Stimulated activated CD4-positive, alpha-beta T cell treated with anti-CD3 and anti-CD28 coated beads, Interleukin-15, amount 100 ng/mL, for 48 hours (primary cell): ENCODE results near the gene WASF2.
"Not testable (repeated sequence)": the region's sequence is repeated elsewhere in the genome, so short reads cannot be mapped to it uniquely, and the experiment has no call there.

Source experiments
- DNase-seq, 2 donors: peaks; one replicate each; pipeline ENCODE4 v3.0.0-alpha.2; 2020; ENCODE audit warnings: low read depth in 2 of 2

The WASF2 gene

DNA sequence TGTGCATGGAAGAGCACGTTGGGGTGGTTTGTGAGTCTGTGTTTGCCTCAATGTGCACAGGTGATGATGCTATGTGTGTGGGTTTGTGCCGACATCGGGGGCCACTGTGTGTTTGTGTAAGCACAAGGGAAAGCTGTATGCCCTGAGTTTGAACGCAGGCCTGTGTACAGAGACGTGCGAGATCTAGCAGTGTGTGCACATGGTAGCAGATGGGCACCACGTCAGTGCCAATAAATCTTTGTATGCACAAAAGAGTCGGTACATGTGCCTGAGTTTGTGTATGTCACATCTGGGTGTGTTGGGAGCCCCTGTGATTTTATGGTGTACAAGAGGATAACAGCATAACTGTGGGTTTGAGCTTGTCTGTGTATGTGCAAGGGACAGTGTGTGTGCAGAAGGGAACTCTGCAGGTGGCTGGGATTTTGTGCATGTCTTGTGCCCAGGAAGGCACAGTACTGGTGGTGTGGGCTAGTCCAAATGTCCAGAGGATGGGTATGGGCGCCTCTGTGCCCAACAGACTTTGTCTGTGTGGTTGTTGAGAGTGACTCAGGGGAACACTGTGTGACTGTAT lies 32.0 kb upstream of the WASF2 start:
- no peak for DNase-seq

DNA sequence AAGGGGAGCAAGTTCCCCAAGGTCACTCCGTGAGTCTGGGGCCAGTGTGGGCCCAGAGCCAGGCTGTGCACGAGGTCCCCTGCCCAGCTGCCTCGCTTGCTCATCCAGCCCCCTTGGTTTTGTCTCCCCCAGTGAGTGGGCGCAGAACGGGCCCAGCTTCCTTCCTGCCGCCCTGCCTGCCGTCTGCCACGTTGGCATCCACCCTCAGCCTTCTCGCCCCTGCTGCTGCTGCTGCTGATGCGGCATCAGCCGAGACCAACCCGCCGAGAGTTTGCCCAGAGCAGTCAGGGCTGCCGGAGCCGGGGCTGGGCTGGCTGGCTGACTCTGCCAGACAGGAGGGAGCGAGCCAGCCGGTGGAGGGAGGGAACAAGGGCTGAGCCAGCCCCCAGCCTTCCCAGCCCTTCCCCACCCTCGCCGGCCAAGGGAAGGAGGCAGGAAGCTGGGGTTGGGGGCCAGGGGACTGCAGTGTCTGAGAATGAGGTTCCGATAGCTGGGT lies 31.4 kb upstream of the WASF2 start:
- peak in 1 of 2 donors; percentile 39 for DNase-seq

DNA sequence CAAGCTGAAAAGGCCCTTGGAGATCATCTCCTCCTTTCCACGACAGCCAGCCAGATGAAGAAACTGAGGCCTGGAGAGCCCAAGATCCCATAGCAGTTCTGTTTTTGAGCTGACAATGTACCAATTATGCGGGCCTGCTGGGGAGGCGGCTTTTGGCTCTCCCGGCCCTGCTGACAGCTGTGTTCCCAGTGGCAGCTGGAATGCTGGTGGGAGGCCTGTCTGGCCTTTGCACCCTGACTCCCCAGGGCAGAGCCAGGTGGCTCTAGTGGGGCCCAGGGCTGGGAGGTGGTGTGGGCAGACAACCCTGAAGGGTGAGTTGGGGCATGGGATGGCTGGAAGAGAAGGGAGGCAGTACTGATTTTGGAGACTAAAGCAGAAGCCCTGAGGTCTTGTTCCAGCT lies 30.7 kb upstream of the WASF2 start:
- no peak for DNase-seq

DNA sequence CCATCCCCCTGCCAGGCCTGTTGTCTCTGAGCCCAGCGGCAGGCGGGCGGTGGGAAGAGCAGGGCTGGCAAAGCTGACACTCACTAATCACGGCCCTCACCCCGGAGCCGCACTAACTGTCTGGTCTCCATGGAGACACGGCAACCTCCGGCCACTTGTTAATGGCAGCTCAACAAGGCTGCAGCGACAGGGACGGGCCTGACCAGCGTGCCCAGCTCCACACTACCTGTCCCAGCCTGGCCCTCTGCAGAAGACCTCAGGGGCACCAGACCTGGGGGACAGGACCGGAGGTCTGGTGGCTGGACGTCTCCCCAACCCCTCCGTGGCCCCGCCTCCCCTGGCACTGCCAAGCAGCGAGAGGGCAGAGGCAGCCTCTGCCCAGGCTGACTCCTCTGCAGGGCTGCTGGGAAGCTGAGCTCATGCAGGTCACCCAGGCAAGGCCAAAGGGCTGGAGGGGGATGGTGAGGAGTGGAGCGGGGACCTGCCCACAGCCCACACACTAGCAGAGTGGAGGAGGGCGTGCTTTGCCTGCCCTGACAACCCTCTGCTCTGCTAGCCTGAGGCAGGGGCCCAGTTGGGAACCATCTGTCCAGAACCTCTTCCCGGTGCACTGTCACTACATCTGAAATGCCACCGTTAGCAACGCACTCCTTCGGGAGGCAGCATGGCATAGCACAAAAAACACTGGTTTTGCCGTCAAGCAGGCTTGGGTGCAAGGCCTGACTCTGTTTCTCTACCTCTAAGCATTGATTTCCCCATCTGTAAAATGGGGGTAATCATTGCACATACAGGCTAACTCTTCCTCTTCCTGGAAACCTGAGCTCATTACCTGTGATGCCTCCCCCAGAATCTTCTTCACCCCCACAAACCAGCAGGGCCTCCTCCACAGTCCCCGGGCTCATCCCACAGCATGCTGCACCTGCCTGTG lies 29.6 kb upstream of the WASF2 start:
- no peak for DNase-seq

DNA sequence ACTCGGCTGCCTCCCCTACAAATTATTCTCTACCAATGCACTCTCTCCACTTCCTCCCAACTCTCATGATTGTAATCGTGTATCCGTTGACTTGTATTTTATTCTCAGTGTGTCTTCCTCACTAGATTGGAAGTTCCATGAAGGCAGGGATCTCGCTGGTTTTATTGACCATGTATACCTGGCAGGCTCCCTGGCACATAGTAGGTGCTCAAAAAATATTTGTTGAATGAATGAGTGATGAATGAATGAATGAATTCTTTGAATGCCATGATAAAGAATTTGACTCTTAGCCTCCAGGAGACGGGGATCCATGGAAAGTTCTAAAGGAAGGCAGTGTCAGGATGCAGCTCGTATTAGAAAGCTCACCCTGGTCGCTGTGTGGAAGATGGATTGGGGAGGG lies 28.8 kb upstream of the WASF2 start:
- DNase-seq = no peak

DNA sequence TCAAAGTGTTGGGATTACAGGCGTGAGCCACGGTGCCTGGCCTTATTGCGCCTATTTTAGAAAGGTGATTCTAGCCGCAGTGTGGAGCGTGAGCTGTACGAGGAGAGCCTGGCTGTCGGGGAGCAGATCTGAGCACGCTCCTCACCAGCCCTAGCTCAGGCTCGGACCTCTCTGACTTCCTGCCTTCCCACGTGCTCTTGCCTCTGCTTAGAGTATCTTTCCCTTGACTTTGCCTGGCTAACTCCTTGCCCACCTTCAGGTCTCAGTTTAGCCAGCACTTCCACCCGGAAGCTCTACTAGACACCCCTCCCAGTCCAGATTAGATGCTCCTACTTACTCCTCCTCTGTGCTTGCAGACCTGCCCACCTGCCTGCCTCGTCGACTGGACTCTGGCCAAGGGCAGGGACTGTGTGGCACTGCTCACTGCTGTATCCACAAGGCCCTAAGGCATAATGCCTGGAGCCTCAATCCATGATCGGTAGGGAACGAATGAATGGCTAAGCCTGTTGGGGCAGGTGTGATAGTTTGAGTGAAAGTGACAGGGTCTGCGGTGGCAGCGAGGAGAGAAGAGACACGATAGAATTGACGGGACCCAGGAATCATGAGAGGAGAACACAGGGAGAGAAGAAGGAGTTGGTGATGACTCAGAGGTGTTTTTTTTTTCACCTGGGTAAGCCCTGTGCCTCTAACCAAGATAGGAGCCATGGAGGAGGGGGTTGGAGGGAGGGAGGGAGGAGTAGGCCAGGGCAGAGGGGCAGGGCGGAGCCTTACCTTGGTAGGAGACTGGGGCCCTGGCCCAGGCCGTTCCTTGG lies 28.1 kb upstream of the WASF2 start:
- DNase-seq = no peak

DNA sequence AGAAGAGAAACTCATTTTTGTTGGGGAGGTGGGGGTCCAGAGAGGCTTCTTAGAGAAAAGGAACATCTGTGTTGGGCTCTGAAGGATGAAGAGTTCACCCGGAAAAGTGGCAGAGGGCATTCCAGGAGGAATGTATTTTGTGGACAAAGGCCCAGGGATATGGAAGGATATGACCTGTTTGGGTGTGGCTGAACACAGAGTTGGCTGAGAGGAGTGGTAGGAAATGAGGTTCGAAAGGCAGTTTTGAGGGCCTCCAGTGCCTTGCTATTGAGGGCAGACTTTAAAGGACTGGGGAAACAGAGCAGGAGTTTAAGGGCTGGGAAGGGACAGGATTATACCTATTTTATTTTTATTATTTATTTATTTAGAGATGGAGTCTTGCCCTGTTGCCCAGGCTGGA lies 27.3 kb upstream of the WASF2 start:
- no peak for DNase-seq

DNA sequence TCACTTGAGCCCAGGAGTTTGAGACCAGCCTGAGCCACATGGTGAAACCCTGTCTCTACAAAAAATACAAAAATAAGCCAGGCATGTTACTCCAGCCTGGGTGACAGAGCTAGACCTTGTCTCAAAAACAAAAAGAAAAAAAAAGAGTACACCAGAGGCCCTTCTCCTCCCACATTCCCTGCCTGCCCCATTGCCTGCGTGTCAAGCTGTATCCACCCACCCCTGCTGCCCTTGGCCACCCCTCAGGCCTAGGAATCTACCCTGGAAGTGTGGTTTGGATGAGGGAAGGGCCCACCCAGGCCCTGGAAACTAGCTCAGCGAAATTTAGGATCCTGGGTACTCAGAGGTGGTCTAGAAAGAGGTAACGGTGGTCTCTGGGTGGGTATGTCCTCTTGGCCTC lies 25.7 kb upstream of the WASF2 start:
- DNase-seq = no peak

DNA sequence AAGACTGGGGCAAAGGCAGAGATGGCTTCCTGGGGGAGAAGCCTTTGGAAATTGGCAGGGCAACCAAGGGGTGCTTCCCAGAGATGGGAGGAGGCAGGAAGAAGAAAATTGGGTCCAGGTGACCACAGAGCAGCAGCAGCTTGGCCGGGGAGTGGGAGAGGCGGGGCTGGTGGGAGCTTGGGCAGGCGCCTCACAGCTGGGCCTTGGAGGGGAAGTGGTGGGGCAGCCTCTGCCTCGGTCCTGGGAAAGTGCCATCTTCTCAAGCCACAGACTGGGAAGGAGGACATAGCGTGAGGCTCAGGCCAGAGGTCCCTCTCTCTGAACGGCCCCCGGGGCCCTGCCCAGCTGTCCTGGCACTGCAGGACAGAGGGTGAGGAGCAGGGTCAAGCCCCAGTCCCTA lies 24.0 kb upstream of the WASF2 start:
- no peak for DNase-seq

DNA sequence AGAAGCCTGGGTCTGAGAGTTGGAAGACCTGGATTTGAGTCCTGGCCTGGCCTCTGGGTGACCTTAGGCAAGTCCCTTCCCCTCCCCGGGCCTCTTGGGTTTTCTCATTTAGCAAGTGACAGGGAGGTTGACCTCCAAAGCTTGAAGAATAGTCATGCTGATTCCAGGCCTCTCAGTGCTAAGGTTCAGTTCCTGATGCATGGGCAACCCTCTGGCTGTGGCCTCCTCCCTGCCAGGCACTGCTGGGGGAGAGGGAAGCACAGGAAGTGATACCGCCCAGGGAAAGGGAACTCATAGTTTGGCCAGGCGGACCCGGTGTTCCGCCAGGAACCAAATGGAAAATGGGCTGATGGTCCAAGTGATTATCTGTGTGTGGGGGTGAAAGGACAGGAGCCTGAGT lies 23.6 kb upstream of the WASF2 start:
- no peak for DNase-seq

DNA sequence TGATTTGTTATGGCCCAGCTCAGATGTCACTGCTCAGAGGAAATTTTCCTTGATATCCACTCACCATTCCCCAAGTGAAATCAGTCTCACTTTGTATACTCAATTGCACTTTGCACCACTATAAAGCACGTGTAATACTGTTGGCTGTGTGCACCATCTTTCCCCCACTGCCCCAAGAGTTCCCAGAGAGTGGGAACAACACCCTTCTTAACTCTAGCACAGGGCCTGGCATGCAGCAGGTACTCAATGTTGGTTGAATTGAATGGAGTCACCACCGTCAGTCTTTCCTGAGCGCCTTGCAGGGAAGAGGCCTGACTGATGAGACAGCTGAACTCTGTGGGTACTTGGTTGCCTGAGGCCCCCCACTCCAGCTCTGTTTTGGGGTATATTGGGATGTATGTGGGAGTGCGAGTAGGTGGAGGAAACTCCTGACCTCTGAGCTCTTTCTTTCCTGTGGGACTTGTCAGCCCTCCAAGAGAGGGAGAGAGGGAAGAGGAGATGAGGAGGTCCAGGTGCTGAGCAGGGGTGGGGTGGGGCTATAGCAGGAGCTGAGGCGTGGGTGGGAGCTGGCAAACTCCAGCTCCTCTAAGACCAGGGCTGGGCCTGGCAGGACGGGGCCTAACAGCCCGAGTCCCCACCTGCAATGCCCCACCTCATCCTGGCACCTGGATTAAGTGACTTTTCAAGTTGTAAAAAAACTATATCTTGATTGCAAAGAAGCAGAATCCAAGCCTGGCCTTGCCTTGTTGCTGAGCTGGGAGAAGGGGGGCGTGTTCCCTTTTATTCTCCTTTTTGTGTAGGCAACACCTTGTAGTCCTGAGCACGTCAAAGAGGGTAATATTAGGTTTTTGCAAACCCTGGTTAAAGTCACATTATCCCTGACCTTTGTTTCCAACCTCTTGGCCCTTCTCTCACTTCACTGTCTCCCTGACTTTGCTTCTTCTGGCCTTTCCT lies 19.4 kb upstream of the WASF2 start:
- DNase-seq = no peak

DNA sequence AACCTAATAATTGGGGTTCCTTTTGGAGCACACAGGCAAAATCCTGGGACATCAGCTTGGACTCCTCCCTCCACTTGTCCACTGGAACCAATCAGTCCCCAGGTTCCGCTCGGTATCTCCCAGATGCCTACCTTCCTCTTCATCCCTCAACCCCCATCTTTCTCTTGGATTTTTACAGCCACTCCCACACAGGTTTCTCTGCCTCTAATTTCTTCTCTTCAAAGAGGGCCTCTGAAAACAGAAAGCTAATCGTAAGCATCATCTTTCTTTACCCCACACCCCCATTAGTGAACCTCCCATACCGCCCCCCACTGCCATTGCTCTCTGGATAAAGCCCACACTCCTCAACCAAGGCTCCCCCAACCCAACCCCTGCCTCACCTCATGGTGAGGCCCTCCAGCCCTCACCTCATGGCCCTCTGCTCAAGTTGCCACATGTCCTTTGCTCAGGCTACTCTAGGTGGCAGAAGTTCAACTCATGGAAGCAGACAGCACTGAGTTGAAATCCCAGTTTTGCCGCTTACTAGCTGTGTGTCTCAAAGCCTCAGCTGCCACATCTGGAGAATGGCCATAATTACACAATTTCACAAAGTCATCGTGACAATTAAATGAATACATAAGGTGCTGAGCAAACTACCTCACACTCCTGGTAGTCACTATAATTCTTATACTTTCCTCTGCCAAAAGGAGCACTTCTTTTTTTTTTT lies 18.1 kb upstream of the WASF2 start:
- DNase-seq = no peak

DNA sequence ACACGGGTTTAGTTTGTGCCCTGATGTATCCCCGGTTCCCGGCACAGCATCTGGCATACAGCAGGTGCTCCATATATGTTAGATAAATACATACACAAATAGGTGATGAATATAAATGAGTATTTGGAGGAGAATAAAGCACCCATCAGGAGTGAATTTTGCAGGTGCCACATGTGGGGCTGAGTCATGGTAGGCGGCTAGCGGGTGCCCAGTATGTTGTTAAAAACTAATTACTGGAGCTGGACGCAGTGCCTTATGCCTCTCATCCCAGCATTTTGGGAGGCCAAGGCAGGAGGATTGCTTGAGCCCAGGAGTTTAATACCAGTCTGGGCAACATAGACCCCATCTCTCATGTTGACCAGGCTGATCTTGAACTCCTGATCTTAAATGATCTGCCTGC lies 16.7 kb upstream of the WASF2 start:
- DNase-seq = no peak

DNA sequence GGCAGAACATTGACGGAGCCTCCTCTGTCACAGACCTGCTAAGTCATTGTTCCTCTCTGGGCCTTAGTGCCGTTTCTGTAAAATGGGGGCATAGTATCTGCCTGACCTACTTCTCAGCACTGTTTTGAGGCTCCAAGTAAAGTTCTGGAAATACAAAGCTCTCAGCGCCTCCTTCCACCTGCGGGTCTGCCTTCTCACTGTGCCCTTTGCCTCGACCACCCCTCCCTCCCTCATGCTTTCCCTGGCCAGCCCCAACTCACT lies 15.4 kb upstream of the WASF2 start:
- DNase-seq = no peak

DNA sequence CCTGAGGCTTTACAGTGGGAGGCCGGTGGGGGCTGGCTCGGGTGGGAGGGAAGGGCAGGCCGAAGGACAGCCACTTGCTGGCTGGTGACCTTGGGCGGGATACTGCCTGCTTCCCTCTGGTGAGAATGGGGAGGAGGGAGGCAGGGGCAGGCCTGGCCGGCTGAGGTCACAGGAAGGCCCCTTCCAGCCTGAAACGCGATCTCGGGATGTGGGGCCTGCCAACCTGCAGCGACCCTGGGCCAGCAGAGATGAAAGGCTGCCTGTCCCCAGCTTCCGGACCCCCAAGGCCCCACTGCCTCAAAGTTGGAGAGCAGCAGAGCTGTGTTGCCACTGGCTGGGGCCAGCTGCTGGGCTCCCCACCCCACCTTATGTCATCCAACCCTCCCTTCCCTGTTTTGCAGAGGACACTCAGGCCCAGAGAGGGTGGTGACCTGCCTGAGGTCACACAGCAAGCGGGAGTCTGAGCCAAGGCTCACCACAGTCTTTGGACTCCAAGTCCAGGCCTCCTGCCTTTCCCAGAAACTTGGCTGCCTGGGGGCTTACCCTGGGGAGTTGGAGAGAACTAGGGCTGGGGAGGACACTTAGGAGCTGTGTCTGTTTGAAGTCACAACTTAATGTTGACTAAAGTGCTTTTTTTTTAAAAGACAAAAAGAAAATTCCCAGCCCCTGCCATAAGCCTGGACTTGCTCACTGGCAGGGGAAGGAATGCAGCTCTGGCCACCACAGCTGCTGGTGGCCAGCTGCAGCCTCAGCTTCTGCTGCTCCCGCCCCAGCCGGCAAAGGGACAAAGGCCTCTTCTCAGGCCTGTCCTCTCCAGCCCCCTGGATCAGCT lies 14.8 kb upstream of the WASF2 start:
- no peak for DNase-seq

DNA sequence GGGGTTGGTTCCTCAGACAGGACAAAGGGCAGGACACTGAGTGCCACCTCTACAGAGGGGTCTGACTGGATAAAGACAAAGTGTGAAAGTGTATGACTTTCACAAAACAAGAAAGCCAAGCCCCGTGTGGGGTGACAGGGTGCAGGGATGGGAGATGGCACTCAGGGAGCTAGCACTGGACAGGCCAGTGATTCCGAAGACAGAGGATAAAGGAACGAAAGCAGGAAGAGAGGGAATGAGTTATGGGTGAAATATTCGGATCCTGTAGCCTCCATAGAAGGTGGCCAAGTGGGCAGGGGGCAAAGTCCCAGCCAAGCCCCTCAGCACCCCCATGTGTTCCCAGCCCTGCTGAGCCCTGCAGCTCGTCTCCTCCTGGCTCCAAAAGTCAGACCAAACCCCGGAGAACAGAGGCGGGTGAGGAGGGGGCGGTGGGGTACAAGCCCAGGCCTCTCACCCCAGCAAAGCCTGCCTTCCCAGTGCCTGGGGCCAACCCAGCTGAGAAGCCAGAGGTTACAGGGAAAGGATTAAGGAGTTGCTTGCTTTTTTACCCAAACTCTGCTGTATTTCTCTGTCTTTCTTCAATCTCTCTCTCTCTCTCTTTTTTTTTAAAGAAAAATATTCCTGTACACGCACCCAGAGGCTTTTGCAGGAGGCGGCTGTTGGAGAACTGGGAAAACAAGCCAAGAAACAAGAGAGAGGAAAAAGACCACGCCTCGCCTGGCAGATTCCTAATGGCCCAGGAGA lies 14.0 kb upstream of the WASF2 start:
- no peak for DNase-seq

DNA sequence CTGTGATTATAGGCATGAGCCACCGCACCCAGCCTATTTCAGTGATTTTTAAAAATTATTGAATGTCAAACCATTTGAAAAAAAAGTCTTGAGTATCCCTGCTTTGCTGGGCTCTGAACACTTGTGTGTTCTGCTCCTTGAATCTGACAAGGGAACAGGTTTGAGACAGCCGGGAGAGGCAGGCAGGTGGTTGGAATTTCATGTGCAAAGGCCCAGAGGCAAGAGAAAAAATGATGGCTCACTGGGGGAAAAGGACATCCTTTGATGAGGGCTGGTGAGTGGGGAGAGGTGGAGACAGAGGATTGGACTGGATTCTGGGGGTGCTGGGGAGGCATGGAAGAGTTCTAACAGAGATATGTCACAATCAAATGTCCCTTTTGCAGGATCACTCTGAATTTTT lies 13.1 kb upstream of the WASF2 start:
- no peak for DNase-seq

DNA sequence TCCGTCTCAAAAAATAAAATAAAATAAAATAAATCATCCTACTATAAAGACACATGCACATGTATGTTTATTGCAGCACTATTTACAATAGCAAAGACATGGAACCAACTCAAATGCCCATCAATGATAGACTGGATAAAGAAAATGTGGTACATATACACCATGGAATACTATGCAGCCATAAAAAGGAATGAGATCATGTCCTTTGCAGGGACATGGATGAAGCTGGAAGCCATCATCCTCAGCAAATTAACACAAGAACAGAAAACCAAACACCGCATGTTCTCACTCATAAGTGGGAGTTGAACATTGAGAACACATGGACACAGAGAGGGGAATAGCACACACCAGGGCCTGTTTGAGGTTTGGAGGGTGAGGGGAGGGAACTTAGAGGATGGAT lies 11.2 kb upstream of the WASF2 start:
- DNase-seq = not testable (repeated sequence)

DNA sequence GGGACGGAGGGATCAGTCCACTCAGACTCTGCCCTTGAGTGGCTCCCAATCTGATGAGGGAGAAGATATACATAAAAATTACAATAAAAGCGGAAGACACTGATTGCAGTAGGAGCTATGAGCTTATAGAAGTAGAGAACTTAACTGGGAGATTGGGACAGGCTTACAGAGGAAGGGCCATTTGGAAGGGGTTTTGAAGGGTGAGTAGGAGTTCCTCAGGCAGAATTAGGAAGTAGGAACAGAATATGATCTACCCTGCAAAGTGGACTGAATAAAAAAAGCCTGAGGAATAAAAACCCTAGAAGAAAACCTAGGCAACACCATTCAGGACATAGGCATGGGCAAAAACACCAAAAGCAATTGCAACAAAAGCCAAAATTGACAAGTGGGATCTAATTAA lies 9.2 kb upstream of the WASF2 start:
- DNase-seq = no peak
